ENCODE results near the gene PLPPR1. TPM values are rescaled to one million over a fixed set of nuclear protein-coding genes. Genes with fewer than 3 reads are reported as not detected.

The PLPPR1 gene
- total RNA-seq, 1 experiment from 2014 or later = not detected

GRCh38 chr9:101365181-101365580 lies 336.7 kb downstream of the PLPPR1 start:
- intact Hi-C loops (cut with micrococcal nuclease; ENCODE audit: unreplicated experiment) = loop anchor here (5.0 kb wide), 1 partner anchor 763 kb away; no protein-coding TSS in a partner anchor
- H3K36me3 Mint-ChIP-seq (ENCODE audit: insufficient read depth, unreplicated experiment) = peaks cover 5% of the 10 kb centered on the region
- H3K4me1 Mint-ChIP-seq (ENCODE audit: low read depth, unreplicated experiment) = peaks cover 31% of the 10 kb centered on the region
- CTCF ChIA-PET = interaction anchor here (0.9 kb wide), 1 partner anchor 17 kb away, joined by 3 read pairs; no protein-coding TSS in a partner anchor
- no peaks in the 10 kb centered on the region for H3K27me3 Mint-ChIP-seq (ENCODE audit: unreplicated experiment)
- no peak for DNase-seq
- no TSS peak for BruUV-seq (replicated peaks)
- no peak overlapping the region for H3K4me3 Mint-ChIP-seq (ENCODE audit: low read depth, unreplicated experiment)
- H3K9me3 Mint-ChIP-seq (ENCODE audit: low read depth, unreplicated experiment) = no peaks in the 10 kb centered on the region
- peak overlapping the region; percentile 77 for H3K27ac Mint-ChIP-seq (ENCODE audit: unreplicated experiment)
- TF ChIP-seq CTCF (IDR thresholded peaks at IDR 0.05; ENCODE audit: unreplicated experiment) = no peak

- Mint-ChIP-seq H3K27me3 (ENCODE audit: unreplicated experiment) (no peaks in the 10 kb centered on the region), H3K36me3 (ENCODE audit: insufficient read depth, unreplicated experiment) (peaks cover 5% of the 10 kb centered on the region), H3K9me3 (ENCODE audit: low read depth, unreplicated experiment) (no peaks in the 10 kb centered on the region), H3K4me1 (ENCODE audit: low read depth, unreplicated experiment) (peaks cover 40% of the 10 kb centered on the region), H3K4me3 (ENCODE audit: low read depth, unreplicated experiment) (no peak overlapping the region), H3K27ac (ENCODE audit: unreplicated experiment) (peak overlapping the region; percentile 20)
- BruUV-seq (replicated peaks) = no TSS peak
- intact Hi-C loops (cut with micrococcal nuclease; ENCODE audit: unreplicated experiment) = loop anchor here (5.0 kb wide), 1 partner anchor 764 kb away; no protein-coding TSS in a partner anchor
- no peak for DNase-seq
- CTCF ChIA-PET = interaction anchor here (0.9 kb wide), 1 partner anchor 20 kb away, joined by 3 read pairs; no protein-coding TSS in a partner anchor
- no peak for TF ChIP-seq CTCF (IDR thresholded peaks at IDR 0.05; ENCODE audit: unreplicated experiment)
Observed at GRCh38 chr9:101366038-101366756, 337.7 kb downstream of the PLPPR1 start.

- Mint-ChIP-seq H3K4me3 (ENCODE audit: low read depth, unreplicated experiment) (no peak overlapping the region), H3K9me3 (ENCODE audit: low read depth, unreplicated experiment) (no peaks in the 10 kb centered on the region), H3K36me3 (ENCODE audit: insufficient read depth, unreplicated experiment) (peaks cover 5% of the 10 kb centered on the region), H3K27ac (ENCODE audit: unreplicated experiment) (no peak overlapping the region), H3K27me3 (ENCODE audit: unreplicated experiment) (no peaks in the 10 kb centered on the region), H3K4me1 (ENCODE audit: low read depth, unreplicated experiment) (peaks cover 43% of the 10 kb centered on the region)
- no peak for DNase-seq
- CTCF ChIA-PET = no interaction called here
- no peak for TF ChIP-seq CTCF (IDR thresholded peaks at IDR 0.05; ENCODE audit: unreplicated experiment)
- no TSS peak for BruUV-seq (replicated peaks)
- intact Hi-C loops (cut with micrococcal nuclease; ENCODE audit: unreplicated experiment) = loop anchor here (5.0 kb wide), 1 partner anchor 765 kb away; no protein-coding TSS in a partner anchor
Observed at GRCh38 chr9:101367323-101367722, 338.8 kb downstream of the PLPPR1 start.

GRCh38 chr9:101369286-101369685 lies 340.8 kb downstream of the PLPPR1 start:
- intact Hi-C loops (cut with micrococcal nuclease; ENCODE audit: unreplicated experiment) = loop anchor here (5.0 kb wide), 1 partner anchor 767 kb away; no protein-coding TSS in a partner anchor
- Mint-ChIP-seq H3K27me3 (ENCODE audit: unreplicated experiment) (no peaks in the 10 kb centered on the region), H3K9me3 (ENCODE audit: low read depth, unreplicated experiment) (no peaks in the 10 kb centered on the region), H3K27ac (ENCODE audit: unreplicated experiment) (no peak overlapping the region), H3K36me3 (ENCODE audit: insufficient read depth, unreplicated experiment) (peaks cover 5% of the 10 kb centered on the region), H3K4me1 (ENCODE audit: low read depth, unreplicated experiment) (peaks cover 41% of the 10 kb centered on the region), H3K4me3 (ENCODE audit: low read depth, unreplicated experiment) (no peak overlapping the region)
- CTCF ChIA-PET = no interaction called here
- BruUV-seq (replicated peaks) = no TSS peak
- no peak for DNase-seq
- TF ChIP-seq CTCF (IDR thresholded peaks at IDR 0.05; ENCODE audit: unreplicated experiment) = no peak
